IMR-90 (cell line): ENCODE results near the gene ACP1.

ENCODE experiments used
- BHLHE40 ChIP-seq: fragments of 150-350 bp; IDR thresholded peaks from 2 replicates; pipeline ENCODE4 v1.6.1; 2016; ENCODE audit warnings: mild to moderate bottlenecking, low read depth, low read length
- CEBPB ChIP-seq: IDR thresholded peaks from 2 replicates; pipeline ENCODE4 v1.6.1; 2012; ENCODE audit warnings: low read depth, low read length, improper control_type of control experiment
- CTCF ChIP-seq: conservative IDR thresholded peaks from 2 replicates; pipeline ENCODE4 v1.5.1; 2012; ENCODE audit warnings: mild to moderate bottlenecking, low read depth, low read length, improper control_type of control experiment
- FOS ChIP-seq: fragments of 150-350 bp; IDR thresholded peaks from 2 replicates; pipeline ENCODE4 v1.6.1; 2016; ENCODE audit warnings: low read depth, low read length
- MAFK ChIP-seq: IDR thresholded peaks from 2 replicates; pipeline ENCODE4 v1.6.1; 2012; ENCODE audit warnings: low read depth, low read length, improper control_type of control experiment
- MAZ ChIP-seq: IDR thresholded peaks from 2 replicates; pipeline ENCODE4 v1.6.1; 2012; ENCODE audit warnings: low read depth, mild to moderate bottlenecking, low read length, improper control_type of control experiment, moderate library complexity, borderline replicate concordance
- MXI1 ChIP-seq: IDR thresholded peaks from 2 replicates; pipeline ENCODE4 v1.6.1; 2012; ENCODE audit warnings: low read depth, mild to moderate bottlenecking, low read length, moderate library complexity, borderline replicate concordance
- NFE2L2 ChIP-seq: fragments of 150-350 bp; IDR thresholded peaks from 2 replicates; pipeline ENCODE4 v1.6.1; 2016; ENCODE audit warnings: low read depth, mild to moderate bottlenecking, low read length
- POLR2A ChIP-seq: IDR thresholded peaks from 2 replicates; pipeline ENCODE4 v1.6.1; 2012; ENCODE audit warnings: mild to moderate bottlenecking, low read depth, low read length
- RAD21 ChIP-seq: IDR thresholded peaks from 2 replicates; pipeline ENCODE4 v1.6.1; 2012; ENCODE audit warnings: low read length, improper control_type of control experiment
- RCOR1 ChIP-seq: IDR thresholded peaks from 2 replicates; pipeline ENCODE4 v1.6.1; 2012; ENCODE audit warnings: mild to moderate bottlenecking, low read length, improper control_type of control experiment; ENCODE audit not compliant: insufficient replicate concordance
- RFX5 ChIP-seq: IDR thresholded peaks from 2 replicates; pipeline ENCODE4 v1.8.0; 2012; ENCODE audit warnings: low read depth, mild to moderate bottlenecking, low read length, moderate library complexity
- SMC3 ChIP-seq: fragments of 150-350 bp; IDR thresholded peaks from 2 replicates; pipeline ENCODE4 v1.6.1; 2016; ENCODE audit warnings: low read depth, mild to moderate bottlenecking, antibody characterized with exemption, low read length, moderate library complexity
- USF2 ChIP-seq: fragments of 150-350 bp; IDR thresholded peaks from 2 replicates; pipeline ENCODE4 v1.6.1; 2017; ENCODE audit warnings: mild to moderate bottlenecking, antibody characterized with exemption, low read length, low read depth

- TF ChIP-seq CEBPB (no peak), POLR2A (no peak), CTCF (no peak), BHLHE40 (no peak), RAD21 (no peak), NFE2L2 (no peak), RCOR1 (no peak), RFX5 (no peak), SMC3 (no peak), MXI1 (no peak), MAFK (no peak), FOS (no peak), USF2 (no peak), MAZ (no peak)
Observed at GRCh38 chr2:263774-264492, 814 bp upstream of the ACP1 start, which contains the start of gene SH3YL1.
